ENCODE results near the gene ACIN1. TPM values are rescaled to one million over a fixed set of nuclear protein-coding genes. Genes with fewer than 3 reads are reported as not detected.
"Not testable (repeated sequence)": the region's sequence is repeated elsewhere in the genome, so short reads cannot be mapped to it uniquely, and the experiment has no call there.

Gene ACIN1
- total RNA-seq, 1 donor from 2014 or later: 73.0 TPM

- not testable (repeated sequence) for FAIRE-seq; DNase-seq (ENCODE audit: low spot score in 2 of 2)
Observed at GRCh38 chr14:23107620-23108019, 12.7 kb upstream of the ACIN1 start.

- no peak for DNase-seq (ENCODE audit: low spot score in 2 of 2)
- FAIRE-seq: no peak
Observed at GRCh38 chr14:23106747-23107045, 11.8 kb upstream of the ACIN1 start.

- FAIRE-seq (no peak), DNase-seq (ENCODE audit: low spot score in 2 of 2) (no peak)
Observed at GRCh38 chr14:23105348-23105824, 10.4 kb upstream of the ACIN1 start.

- FAIRE-seq (no peak), DNase-seq (ENCODE audit: low spot score in 2 of 2) (no peak)
Observed at GRCh38 chr14:23104591-23105347, 9.8 kb upstream of the ACIN1 start, which contains the start of gene CIROP. Gene CIROP (minus strand): TSS chr14:23104989. CDS start chr14:23104920, 69 bp downstream.

GRCh38 chr14:23104070-23104590, 9.2 kb upstream of the ACIN1 start:
- FAIRE-seq: no peak

GRCh38 chr14:23103581-23103980, 8.6 kb upstream of the ACIN1 start:
- FAIRE-seq (no peak), DNase-seq (ENCODE audit: low spot score in 2 of 2) (no peak)

More at GRCh38 chr14:23104070-23104590, 9.2 kb upstream of the ACIN1 start:
- DNase-seq (ENCODE audit: low spot score in 2 of 2): no peak

- no peak for FAIRE-seq
- no peak for DNase-seq (ENCODE audit: low spot score in 2 of 2)
Observed at GRCh38 chr14:23102801-23103200, 7.9 kb upstream of the ACIN1 start.

GRCh38 chr14:23101986-23102625, 7.2 kb upstream of the ACIN1 start:
- DNase-seq (ENCODE audit: low spot score in 2 of 2) (no peak), FAIRE-seq (no peak)

GRCh38 chr14:23101213-23101970, 6.5 kb upstream of the ACIN1 start:
- no peak for FAIRE-seq

GRCh38 chr14:23099212-23099861, 4.4 kb upstream of the ACIN1 start:
- DNase-seq (ENCODE audit: low spot score in 2 of 2): no peak
- FAIRE-seq: no peak

More at GRCh38 chr14:23101213-23101970, 6.5 kb upstream of the ACIN1 start:
- no peak for DNase-seq (ENCODE audit: low spot score in 2 of 2)

GRCh38 chr14:23097786-23098185, 2.9 kb upstream of the ACIN1 start:
- DNase-seq (ENCODE audit: low spot score in 2 of 2) (no peak), FAIRE-seq (no peak)

- DNase-seq (ENCODE audit: low spot score in 2 of 2) (peak; percentile 97 to 99), FAIRE-seq (peak; percentile 99)
Observed at GRCh38 chr14:23095196-23096108, 516 bp upstream of the ACIN1 start, which contains the start of gene C14orf119. Gene C14orf119 (plus strand): TSS chr14:23095505. CDS start chr14:23097659, 2,154 bp downstream.

GRCh38 chr14:23093991-23094665, 808 bp downstream of the ACIN1 start:
- FAIRE-seq: no peak
- no peak for DNase-seq (ENCODE audit: low spot score in 2 of 2)

- no peak for DNase-seq (ENCODE audit: low spot score in 2 of 2)
- no peak for FAIRE-seq
Observed at GRCh38 chr14:23093526-23093925, 1.4 kb downstream of the ACIN1 start.

- FAIRE-seq (no peak), DNase-seq (ENCODE audit: low spot score in 2 of 2) (no peak)
Observed at GRCh38 chr14:23093104-23093503, 1.8 kb downstream of the ACIN1 start.

- no peak for DNase-seq (ENCODE audit: low spot score in 2 of 2)
- FAIRE-seq: no peak
Observed at GRCh38 chr14:23091294-23092225, 3.4 kb downstream of the ACIN1 start.

GRCh38 chr14:23090254-23090636, 4.7 kb downstream of the ACIN1 start:
- DNase-seq (ENCODE audit: low spot score in 2 of 2) (no peak), FAIRE-seq (no peak)
